ENCODE data around the gene STOX1. TPM values are rescaled to one million over a fixed set of nuclear protein-coding genes. Genes with fewer than 3 reads are reported as not detected.
A peak's percentile ranks its signal among the peaks of the same experiment; 100 is the strongest.

The STOX1 gene
- total RNA-seq, 1 experiment from 2014 or later: 1.9 TPM

GRCh38 chr10:68900427-68901104 is 73.2 kb downstream of the STOX1 start (continued):
- TF ChIP-seq ARID4B (CRISPR knock-in tag; IDR thresholded peaks at IDR 0.05; ENCODE audit: borderline replicate concordance) (peak; percentile 84; the same call in 1 of the 2 replicates), EMX1 (CRISPR knock-in tag; IDR thresholded peaks at IDR 0.05) (no peak), ERG (CRISPR knock-in tag; IDR thresholded peaks at IDR 0.05) (no peak), ATF3 (CRISPR knock-in tag; conservative IDR thresholded peaks at IDR 0.05) (0 out of 2 replicates have a peak, but pooled peaks have one; percentile 25), SMAD3 (CRISPR knock-in tag; IDR thresholded peaks at IDR 0.05; ENCODE audit: borderline replicate concordance) (peak; percentile 74; the same call in 1 of the 2 replicates), ZNF396 (CRISPR knock-in tag; IDR thresholded peaks at IDR 0.05; ENCODE audit: borderline replicate concordance) (no peak), TEAD1 (CRISPR knock-in tag; IDR thresholded peaks at IDR 0.05) (peak; percentile 48; the same call in 1 of the 2 replicates), AR (CRISPR knock-in tag; IDR thresholded peaks at IDR 0.05) (no peak), ESRRA (CRISPR knock-in tag; IDR thresholded peaks at IDR 0.05; ENCODE audit: borderline replicate concordance) (no peak), ZNF317 (CRISPR knock-in tag; IDR thresholded peaks at IDR 0.05; ENCODE audit: borderline replicate concordance, low read depth) (no peak), GABPB1 (CRISPR knock-in tag; IDR thresholded peaks at IDR 0.05) (no peak; the same call in 1 of the 2 replicates), ZNF219 (CRISPR knock-in tag; IDR thresholded peaks at IDR 0.05; ENCODE audit: borderline replicate concordance) (no peak), ZNF423 (CRISPR knock-in tag; IDR thresholded peaks at IDR 0.05) (no peak), ZBTB21 (CRISPR knock-in tag; IDR thresholded peaks at IDR 0.05; ENCODE audit: borderline replicate concordance) (no peak), MXD4 (CRISPR knock-in tag; IDR thresholded peaks at IDR 0.05; ENCODE audit: borderline replicate concordance) (no peak), FOXP4 (CRISPR knock-in tag; IDR thresholded peaks at IDR 0.05) (0 out of 2 replicates have a peak, but pooled peaks have one; percentile 78), E2F4 (CRISPR knock-in tag; IDR thresholded peaks at IDR 0.05; ENCODE audit: borderline replicate concordance, low read depth) (peak; percentile 61; the same call in 1 of the 2 replicates), NR2C2 (CRISPR knock-in tag; IDR thresholded peaks at IDR 0.05) (peak; percentile 17; the same call in 1 of the 2 replicates), ZNF671 (CRISPR knock-in tag; IDR thresholded peaks at IDR 0.05) (no peak), ATF2 (CRISPR knock-in tag; IDR thresholded peaks at IDR 0.05; ENCODE audit: borderline replicate concordance, low read depth) (peak; percentile 76)

All from WTC11 (cell line).